K562 (cell line): ENCODE data around the gene ENTPD8. TPM values are rescaled to one million over a fixed set of nuclear protein-coding genes. Genes with fewer than 3 reads are reported as not detected.

Source experiments
- ATF3 ChIP-seq, 2 experiments: fragments of 450-650 bp in 1 of 2; sonication (generic) in 1 of 2; formaldehyde crosslinking in 1 of 2; IDR thresholded peaks in 1 of 2; conservative IDR thresholded peaks in 1 of 2; 2 replicates each; pipeline versions ENCODE4 v1.6.1 to v1.8.1; 2016 to 2023; ENCODE audit warnings: mild to moderate bottlenecking in 2 of 2, moderate library complexity in 2 of 2, inconsistent platforms in 1 of 2, missing genetic modification reagents in 1 of 2
- BHLHE40 ChIP-seq: IDR thresholded peaks from 2 replicates; pipeline ENCODE4 v1.6.1; 2011; ENCODE audit warnings: low read length, improper control_type of control experiment
- CBX1 ChIP-seq: sonication (generic); IDR thresholded peaks from 2 replicates; pipeline ENCODE4 v1.6.1; 2016; ENCODE audit warnings: antibody characterized with exemption, low read depth, mild to moderate bottlenecking
- CTCFL ChIP-seq: IDR thresholded peaks from 2 replicates; pipeline ENCODE4 v1.6.1; 2011; ENCODE audit warnings: borderline replicate concordance, low read depth, mild to moderate bottlenecking, moderate library complexity, low read length; ENCODE audit not compliant: insufficient read depth, poor library complexity, severe bottlenecking
- ELF4 ChIP-seq: fragments of 450-650 bp; formaldehyde crosslinking; IDR thresholded peaks from 2 replicates; pipeline ENCODE4 v1.4.0; 2022; ENCODE audit warnings: missing genetic modification characterization
- NRF1 ChIP-seq, 2 experiments: fragments of 450-650 bp; IDR thresholded peaks in 1 of 2; conservative IDR thresholded peaks in 1 of 2; 2 replicates each; pipeline ENCODE4 v1.6.1; 2014; ENCODE audit warnings: mild to moderate bottlenecking in 2 of 2
- PML ChIP-seq: IDR thresholded peaks from 2 replicates; pipeline ENCODE4 v1.6.1; 2012; ENCODE audit warnings: low read length, inconsistent platforms
- RFX7 ChIP-seq: fragments of 250-450 bp; sonication (Bioruptor Pico); IDR thresholded peaks from 2 replicates; pipeline ENCODE4 v1.5.1; 2021; ENCODE audit warnings: mild to moderate bottlenecking
- SMAD4 ChIP-seq: fragments of 250-450 bp; sonication (Bioruptor Pico); conservative IDR thresholded peaks from 2 replicates; pipeline ENCODE4 v1.8.0; 2021; ENCODE audit warnings: inconsistent platforms, mild to moderate bottlenecking, moderate library complexity
- WHSC1 ChIP-seq: IDR thresholded peaks from one replicate; pipeline ENCODE4 v1.6.1; 2012; ENCODE audit warnings: low read length, control low read depth, inconsistent platforms
- ZBTB8A ChIP-seq: fragments of 450-650 bp; IDR thresholded peaks from 2 replicates; pipeline ENCODE4 v1.6.1; 2018; ENCODE audit warnings: mild to moderate bottlenecking, moderate library complexity; ENCODE audit not compliant: partially characterized antibody
- ZFP30 ChIP-seq: fragments of 250-450 bp; sonication (Bioruptor Pico); IDR thresholded peaks from 2 replicates; pipeline ENCODE4 v1.8.0; 2022; ENCODE audit warnings: moderate library complexity, mild to moderate bottlenecking, inconsistent platforms, borderline replicate concordance
- ZNF184 ChIP-seq: sonication (generic); formaldehyde crosslinking; IDR thresholded peaks from 2 replicates; pipeline ENCODE4 v1.5.0; 2020; ENCODE audit warnings: missing genetic modification reagents
- ZNF274 ChIP-seq: IDR thresholded peaks from 2 replicates; pipeline ENCODE4 v1.6.1; 2011; ENCODE audit warnings: low read depth, mild to moderate bottlenecking, low read length, moderate library complexity, borderline replicate concordance
- ZNF354B ChIP-seq: fragments of 250-450 bp; sonication (Bioruptor Pico); IDR thresholded peaks from 2 replicates; pipeline ENCODE4 v1.4.0; 2020
- ZNF551 ChIP-seq: fragments of 250-450 bp; sonication (Bioruptor Pico); IDR thresholded peaks from 2 replicates; pipeline ENCODE4 v1.5.0; 2021; ENCODE audit warnings: mild to moderate bottlenecking, moderate library complexity
- ZNF717 ChIP-seq: fragments of 250-450 bp; sonication (Bioruptor Pico); IDR thresholded peaks from 2 replicates; pipeline ENCODE4 v1.5.0; 2021
- ZNF79 ChIP-seq: fragments of 250-450 bp; sonication (Bioruptor Pico); IDR thresholded peaks from 2 replicates; pipeline ENCODE4 v1.4.0; 2020; ENCODE audit warnings: low read depth, mild to moderate bottlenecking, moderate library complexity
- polyA plus RNA-seq, 8 experiments: library from polyadenylated mRNA; depleted of rRNA in 4 of 8; stranded (reverse) in 5 of 8; unstranded in 3 of 8; fragments of >200 nt; fragmentation: Nextera tagmentation in 2 of 8; fragmentation: Illumina TruSeq in 1 of 8; extraction: Ambion mirVana in 2 of 8; extraction: Trizol in 1 of 8; gene quantifications; 2 replicates each; pipeline versions ENCODE4 v1.2.1 to v1.2.3, GENCODE V29; 2011 to 2014; ENCODE audit warnings: inconsistent platforms in 1 of 8, missing spikeins in 1 of 8
- total RNA-seq, 7 experiments: library from RNA; depleted of rRNA in 6 of 7; stranded (reverse); fragments of >200 nt in 6 of 7; fragmentation: Illumina TruSeq in 2 of 7; extraction: Trizol in 2 of 7; gene quantifications; 2 replicates each; pipeline versions ENCODE4 v1.2.1 to v1.2.3, GENCODE V29; 2011 to 2021; ENCODE audit warnings: low replicate concordance in 1 of 7
- TF ChIP-seq, protein P1 (sequence below): fragments of 150-350 bp; IDR thresholded peaks from 2 replicates; pipeline ENCODE4 v1.6.1; 2014; ENCODE audit warnings: low read depth, mild to moderate bottlenecking, low read length, borderline replicate concordance
- TF ChIP-seq, protein P2 (sequence below), 2 experiments: IDR thresholded peaks; 2 replicates each; pipeline ENCODE4 v1.6.1; 2011; ENCODE audit warnings: borderline replicate concordance in 1 of 2, control low read depth in 1 of 2, low read depth in 1 of 2, low read length in 1 of 2, mild to moderate bottlenecking in 1 of 2, mixed read lengths in 1 of 2, moderate library complexity in 1 of 2; ENCODE audit not compliant: insufficient read depth in 1 of 2, insufficient read length in 1 of 2, poor library complexity in 1 of 2, severe bottlenecking in 1 of 2; ENCODE audit errors: extremely low read depth in 1 of 2

ENTPD8 gene
- total and polyA plus RNA-seq, 9 of the 15 experiments (the other 6 are each of a cell fraction or from before 2014, with no cell fraction given) = 0.06 to 0.27 (median 0.19) TPM; not detected in 5

DNA sequence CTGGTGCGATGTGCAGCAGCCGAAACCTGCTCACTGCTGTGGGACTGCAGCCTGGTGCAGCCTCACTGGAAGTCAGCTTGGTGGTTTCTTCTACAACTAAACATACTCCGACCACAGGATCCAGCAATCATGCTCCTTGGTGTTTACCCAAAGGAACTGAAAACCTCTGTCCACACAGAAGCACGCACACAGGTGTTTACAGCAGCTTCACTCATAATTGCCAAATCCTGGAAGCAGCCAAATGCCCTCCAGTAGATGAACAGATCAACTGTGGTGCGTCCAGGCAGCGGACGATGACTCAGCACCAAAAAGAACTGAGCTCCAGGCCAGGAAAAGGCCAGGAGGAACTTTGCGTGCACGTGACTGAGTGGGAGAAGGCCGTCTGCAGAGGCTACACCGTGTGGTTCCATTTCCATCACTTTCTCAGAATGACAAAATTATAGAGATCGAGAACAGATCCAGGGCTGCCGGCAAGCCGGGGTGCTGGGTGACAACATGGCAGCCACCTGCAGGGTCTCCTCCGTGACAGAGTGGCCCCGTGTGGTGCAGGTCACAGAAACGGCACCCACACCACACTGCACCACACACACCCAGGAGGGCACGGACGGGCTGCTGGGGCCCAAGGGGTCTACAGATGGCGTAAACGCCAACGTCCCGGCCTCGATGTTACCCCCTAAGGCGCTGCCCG lies 41.1 kb upstream of the ENTPD8 start (continued):
- TF ChIP-seq CTCFL (no peak), SMAD4 (CRISPR knock-in tag) (peak; percentile 77), ZNF79 (CRISPR knock-in tag) (no peak), ATF3 (IDR thresholded peaks at IDR 0.05) (peak; percentile 83), ATF3 (CRISPR knock-in tag; conservative IDR thresholded peaks at IDR 0.05) (no peak), ZFP30 (CRISPR knock-in tag) (no peak), ZNF551 (CRISPR knock-in tag) (no peak), ZNF354B (CRISPR knock-in tag) (no peak), ELF4 (no peak), BHLHE40 (peak; percentile 99), PML (no peak), ZNF274 (no peak), ZNF717 (CRISPR knock-in tag) (no peak), NRF1 (conservative IDR thresholded peaks at IDR 0.05 in 1 of 2, IDR thresholded peaks at IDR 0.05 in 1 of 2) (peak in 1 of 2 experiments; percentile 35; a peak in 2 of 4 replicates), ZNF184 (CRISPR knock-in tag) (no peak), ZBTB8A (no peak), CBX1 (no peak), RFX7 (no peak), WHSC1 (no peak)
- TF ChIP-seq, protein P1, sequence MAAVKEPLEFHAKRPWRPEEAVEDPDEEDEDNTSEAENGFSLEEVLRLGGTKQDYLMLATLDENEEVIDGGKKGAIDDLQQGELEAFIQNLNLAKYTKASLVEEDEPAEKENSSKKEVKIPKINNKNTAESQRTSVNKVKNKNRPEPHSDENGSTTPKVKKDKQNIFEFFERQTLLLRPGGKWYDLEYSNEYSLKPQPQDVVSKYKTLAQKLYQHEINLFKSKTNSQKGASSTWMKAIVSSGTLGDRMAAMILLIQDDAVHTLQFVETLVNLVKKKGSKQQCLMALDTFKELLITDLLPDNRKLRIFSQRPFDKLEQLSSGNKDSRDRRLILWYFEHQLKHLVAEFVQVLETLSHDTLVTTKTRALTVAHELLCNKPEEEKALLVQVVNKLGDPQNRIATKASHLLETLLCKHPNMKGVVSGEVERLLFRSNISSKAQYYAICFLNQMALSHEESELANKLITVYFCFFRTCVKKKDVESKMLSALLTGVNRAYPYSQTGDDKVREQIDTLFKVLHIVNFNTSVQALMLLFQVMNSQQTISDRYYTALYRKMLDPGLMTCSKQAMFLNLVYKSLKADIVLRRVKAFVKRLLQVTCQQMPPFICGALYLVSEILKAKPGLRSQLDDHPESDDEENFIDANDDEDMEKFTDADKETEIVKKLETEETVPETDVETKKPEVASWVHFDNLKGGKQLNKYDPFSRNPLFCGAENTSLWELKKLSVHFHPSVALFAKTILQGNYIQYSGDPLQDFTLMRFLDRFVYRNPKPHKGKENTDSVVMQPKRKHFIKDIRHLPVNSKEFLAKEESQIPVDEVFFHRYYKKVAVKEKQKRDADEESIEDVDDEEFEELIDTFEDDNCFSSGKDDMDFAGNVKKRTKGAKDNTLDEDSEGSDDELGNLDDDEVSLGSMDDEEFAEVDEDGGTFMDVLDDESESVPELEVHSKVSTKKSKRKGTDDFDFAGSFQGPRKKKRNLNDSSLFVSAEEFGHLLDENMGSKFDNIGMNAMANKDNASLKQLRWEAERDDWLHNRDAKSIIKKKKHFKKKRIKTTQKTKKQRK = no peak
- TF ChIP-seq, protein P2, sequence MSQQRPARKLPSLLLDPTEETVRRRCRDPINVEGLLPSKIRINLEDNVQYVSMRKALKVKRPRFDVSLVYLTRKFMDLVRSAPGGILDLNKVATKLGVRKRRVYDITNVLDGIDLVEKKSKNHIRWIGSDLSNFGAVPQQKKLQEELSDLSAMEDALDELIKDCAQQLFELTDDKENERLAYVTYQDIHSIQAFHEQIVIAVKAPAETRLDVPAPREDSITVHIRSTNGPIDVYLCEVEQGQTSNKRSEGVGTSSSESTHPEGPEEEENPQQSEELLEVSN (IDR thresholded peaks at IDR 0.05; ENCODE audit: borderline replicate concordance in 1 of 2, extremely low read depth in 1 of 2, insufficient read depth in 1 of 2, insufficient read length in 1 of 2, low read depth in 1 of 2, low read length in 1 of 2, poor library complexity in 1 of 2, severe bottlenecking in 1 of 2) = peak; percentile 76 to 78
